HG03064 (cell line): ENCODE measurements around the gene JARID2.

ENCODE experiments used
- ATAC-seq: cut with Tn5 transposase; IDR thresholded peaks from one replicate; pipeline ENCODE4 v1.9.1; 2021; ENCODE audit warnings: low read depth; ENCODE audit not compliant: unreplicated experiment

JARID2 gene

DNA sequence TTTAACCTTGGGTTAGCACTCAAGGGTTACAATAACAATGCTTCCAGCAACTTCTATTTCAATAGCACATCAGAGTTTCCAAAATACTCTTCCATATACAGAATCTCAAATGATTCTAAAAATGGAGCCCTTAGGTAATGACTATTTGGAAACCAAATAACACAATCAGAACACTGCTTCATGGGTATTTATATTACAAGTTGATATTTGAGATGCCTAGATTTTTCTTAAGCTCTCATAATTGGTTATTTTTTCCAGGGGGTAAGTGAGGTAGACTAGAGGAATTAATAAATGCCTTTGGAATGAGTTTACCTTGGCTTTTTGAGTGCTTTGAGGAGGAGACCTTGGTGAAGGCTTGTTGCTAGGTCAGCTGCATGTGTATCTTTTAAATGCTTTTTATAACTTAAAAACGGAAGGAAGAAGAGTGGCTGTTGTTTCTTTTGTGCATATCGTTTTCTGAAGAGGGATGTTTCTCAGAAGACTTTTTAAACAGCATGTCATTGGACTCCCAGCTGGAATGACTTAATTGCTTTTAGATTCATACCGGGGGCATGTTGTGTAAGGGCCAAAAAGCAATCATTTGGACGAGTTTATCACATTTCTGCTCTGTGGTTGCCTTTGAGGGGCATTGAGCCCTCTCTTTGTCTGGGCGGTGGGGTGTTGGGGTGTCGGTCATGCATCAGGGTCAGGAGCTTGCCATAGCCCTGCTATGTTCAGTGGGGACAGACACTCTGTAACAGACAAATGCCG is 230.9 kb downstream of the JARID2 start:
- no peak for ATAC-seq

DNA sequence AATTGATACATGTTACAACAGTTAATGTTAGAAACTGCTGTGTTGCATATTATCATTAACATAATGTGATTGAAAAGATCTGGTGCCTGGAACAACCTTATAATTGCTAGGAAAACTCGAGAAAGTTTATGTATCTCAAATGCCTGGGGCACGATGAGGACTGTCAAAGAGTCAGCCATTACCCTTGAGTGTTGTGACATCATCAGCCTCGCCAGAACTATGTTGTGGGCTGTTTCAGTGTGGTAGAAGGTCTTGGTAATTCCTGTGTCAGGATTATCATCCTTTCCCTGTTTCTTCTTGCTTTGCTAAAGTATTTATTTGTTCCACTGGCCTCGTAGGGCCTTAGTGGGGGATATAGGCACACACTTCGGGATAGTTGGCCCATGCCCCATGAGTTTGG is 231.9 kb downstream of the JARID2 start:
- ATAC-seq = no peak

DNA sequence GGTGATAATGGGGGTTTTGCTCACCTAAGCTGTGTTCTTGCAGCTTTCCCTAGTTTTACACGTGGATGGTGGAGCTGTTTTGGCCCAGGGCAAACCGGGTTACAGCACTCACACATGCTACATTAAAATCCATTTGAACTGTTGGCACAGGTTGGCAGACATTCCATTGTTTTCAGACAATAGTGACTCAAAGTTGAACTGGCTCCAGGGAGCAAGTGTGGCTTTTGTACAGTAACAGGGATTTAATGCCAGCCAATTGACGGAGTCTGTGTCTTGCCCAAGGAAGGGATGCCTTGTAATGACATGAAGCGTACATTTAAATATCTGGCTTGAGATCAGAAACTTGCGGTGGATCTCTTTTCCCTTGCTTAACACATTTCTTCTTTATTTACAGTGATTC is 233.9 kb downstream of the JARID2 start:
- no peak for ATAC-seq

DNA sequence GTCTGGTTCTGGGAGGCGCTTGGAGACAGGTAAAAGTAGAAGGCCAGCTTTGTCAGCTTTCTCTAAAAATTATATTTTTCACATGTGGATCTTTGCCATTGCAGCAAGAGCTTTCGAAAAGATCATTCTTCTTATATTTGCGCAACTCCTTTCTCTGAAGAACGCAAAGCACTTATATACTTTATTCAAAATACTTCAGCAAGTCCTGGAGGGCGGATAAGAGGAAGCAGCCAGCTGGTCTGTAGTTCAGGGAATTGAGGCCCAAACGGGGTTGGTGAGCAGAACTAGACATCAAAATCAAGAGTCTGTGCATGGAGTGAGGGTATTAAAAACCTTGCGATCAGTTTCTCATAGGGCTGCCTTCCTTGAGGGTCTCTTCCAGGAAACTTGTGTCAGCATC is 234.7 kb downstream of the JARID2 start:
- ATAC-seq = no peak

DNA sequence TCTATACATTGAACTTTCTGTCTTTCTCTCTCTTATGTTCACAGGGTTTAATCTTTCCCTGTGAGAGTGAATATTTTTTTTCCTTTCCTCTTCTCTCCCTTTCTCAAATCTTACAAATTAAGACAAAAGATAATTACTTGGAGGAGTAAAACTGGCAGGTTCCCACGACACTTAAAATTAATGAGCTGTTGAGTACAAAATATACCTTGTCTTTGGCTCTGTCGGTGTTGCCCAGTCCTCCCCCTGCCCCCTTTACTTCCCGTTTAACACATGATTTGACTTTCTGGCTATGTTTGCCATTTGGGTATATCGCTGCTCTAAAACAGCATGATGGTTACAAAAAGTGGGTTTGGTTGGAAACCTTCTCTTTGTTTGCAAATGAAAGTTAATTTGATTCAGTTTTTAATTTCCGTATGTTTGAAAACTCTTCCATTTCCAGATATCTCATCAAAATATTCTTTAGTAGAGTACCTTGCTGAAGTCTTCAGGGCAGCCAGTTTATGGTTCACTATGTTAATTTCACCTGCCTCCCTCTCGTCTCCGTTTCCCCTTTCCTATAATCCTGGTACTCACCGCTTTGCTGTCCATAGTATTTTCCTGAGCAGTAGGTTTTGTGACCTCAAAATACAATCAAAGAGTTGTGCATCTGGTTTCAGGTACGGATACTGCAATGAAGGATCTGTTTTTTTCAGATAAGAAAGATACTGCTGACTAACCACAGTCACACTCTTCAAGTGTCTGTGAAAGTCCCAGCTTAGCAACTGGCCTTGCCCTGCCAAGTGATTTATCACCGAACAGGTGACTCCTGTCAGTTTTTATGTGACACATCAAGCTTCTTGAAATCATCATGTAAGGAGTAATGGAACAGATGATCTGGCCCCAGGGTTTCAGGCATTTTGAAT is 235.8 kb downstream of the JARID2 start:
- ATAC-seq = no peak

DNA sequence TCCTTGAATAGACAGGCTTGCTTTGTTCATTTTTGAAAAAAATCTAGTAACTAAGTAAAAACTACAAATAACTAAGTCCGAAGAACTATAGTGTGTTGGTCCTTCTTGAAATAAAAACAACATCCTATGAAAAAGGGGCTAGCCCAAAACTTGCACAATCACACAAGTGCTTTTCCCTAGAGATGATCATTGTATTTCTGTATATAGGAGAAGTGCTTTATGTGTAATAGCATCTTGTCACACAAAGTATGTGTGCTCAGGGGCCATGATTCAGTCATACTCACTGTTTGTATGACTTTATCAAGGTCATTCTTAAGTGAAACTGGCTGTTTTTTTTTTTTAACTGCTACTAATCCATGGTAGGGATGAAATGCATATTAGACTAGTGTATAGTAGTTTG is 237.2 kb downstream of the JARID2 start:
- ATAC-seq = no peak

GRCh38 chr6:15484140-15484539 is 238.3 kb downstream of the JARID2 start:
- no peak for ATAC-seq

DNA sequence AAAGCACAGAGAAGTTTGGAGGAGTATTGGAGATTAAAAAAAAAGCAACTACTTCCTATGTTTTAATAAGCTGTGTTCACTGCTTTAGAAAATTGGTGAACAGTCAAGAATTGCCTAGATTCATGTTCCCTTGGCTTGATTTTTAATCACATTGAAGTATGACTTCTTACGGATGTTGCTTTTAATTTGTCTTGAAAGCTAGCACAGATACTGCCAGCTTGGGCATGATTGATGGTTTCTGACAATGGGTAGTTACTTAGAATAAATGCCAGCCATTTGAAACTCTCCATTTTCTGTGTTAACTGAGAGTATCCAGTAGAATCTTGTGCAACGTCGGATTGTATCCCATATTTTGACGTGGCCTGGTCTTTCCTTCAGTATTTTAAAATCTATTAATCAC is 239.0 kb downstream of the JARID2 start:
- no peak for ATAC-seq

DNA sequence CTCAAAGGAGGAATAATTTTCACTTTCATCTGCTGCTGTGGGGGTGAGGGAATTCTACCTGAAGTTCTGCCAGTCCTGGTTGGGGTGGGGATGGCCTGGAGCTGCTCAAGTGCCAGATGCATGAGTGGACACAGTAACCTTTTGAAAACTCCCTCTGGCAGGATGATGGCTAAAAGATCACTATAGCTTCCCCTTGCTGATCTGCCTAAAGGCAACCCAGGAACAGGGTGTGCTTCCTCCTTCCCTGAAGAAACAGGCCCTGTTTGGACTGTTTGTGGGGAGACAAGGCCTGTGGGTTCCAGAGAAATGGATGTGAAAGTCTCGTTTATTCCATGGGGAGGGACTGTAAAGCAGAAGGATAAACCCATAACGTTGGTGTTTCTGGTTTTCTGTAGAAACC is 240.1 kb downstream of the JARID2 start:
- ATAC-seq = no peak

DNA sequence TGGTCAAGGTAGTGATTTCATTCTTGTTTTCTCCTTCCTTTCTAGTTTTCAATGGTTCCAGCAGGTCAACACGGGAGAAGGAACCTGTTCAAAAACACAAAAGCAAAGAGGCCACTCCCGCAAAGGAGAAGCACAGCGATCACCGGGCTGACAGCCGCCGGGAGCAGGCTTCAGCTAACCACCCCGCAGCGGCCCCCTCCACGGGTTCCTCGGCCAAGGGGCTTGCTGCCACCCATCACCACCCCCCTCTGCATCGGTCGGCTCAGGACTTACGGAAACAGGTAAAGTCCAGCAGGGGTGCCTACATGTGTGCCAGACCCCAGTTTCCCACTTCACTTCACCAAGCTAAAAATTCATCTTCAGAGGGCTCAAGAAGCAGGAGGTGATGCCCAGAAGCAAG is 241.4 kb downstream of the JARID2 start:
- ATAC-seq = no peak

GRCh38 chr6:15489261-15489962 is 243.5 kb downstream of the JARID2 start:
- ATAC-seq = no peak

GRCh38 chr6:15490242-15491100 is 244.6 kb downstream of the JARID2 start:
- ATAC-seq = no peak

DNA sequence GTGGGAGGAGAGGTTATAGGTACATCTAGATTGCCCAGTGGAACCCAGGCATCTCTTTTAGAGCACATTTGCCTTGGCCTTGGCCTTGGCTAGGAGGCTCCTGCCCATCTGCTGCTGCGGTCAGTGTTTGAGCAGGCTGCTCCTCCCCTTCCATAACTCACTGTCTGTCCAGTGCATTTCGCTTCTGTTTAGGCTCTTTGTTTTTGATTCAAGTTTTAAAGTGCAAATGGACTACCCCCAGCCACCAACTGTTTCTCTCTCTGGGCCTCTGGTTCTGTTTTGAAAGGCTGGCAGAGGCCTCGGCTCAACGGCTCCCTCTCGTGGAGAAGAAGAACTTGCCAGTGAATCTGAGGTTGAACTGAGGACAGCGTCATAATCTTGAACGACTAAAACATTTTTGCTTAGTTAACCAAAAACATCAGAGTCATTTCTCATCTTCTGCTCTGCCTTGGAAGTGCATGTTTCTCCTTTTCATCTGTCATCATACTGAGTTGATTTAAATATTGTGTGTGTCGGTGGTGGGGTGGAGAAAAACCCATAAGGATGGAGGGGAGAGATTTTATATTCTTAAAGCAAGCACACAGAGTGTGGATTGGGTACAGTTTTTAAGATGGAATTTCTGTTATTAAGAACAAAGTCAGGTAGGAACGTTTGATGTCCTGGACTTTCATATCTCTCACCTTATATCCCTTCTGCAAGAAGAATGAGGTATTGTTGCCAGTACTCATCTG is 245.6 kb downstream of the JARID2 start:
- ATAC-seq = no peak

DNA sequence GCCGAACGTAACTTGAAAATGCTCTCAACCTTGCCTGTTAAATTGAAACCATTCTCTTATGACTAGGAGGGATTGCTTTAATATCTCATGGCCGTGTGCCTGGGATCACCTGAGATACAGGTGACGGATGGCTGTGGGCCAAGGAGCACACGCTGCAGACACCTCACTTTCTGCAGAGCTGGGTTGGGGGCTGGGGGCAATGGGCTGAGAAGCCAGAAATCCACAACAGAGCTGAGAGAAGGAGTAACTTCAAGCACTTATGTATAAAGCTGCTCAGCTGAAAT is 246.1 kb downstream of the JARID2 start:
- ATAC-seq = no peak

DNA sequence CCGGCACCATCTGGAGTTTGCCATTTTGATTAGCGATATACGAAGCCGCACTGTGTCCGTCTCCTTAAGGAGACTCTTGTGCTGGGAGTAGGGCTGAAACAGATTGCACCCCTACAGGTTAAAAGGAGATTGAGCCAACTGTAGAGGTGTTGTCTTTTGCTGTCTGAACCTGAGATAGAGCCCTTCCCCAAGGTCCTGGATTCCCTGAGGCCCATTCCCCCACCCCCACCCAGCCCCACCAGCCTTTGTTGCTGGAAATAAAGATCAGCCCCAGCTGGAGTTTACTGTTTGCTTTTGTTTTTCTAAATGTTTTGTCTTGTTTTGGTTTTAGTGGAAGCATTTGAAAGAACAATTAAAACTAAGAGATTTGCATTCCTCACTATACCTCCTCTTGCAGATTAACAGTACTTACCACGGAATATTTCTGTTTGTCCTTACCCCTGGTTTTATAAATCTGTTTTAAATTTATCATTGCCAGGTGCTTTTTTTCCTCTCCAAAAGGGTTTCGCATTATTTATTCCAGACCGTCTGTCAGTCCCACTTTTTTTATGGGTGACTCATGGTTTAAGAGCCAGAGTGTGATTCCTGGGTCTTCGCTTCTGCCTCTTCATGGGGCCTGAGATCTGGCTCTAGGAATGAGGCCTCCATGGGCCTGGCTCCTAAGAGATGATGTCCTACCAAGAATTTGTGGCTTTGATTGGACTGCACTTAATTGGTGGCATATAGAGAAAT is 247.7 kb downstream of the JARID2 start:
- no peak for ATAC-seq

- no peak for ATAC-seq
Measured at GRCh38 chr6:15495375-15495901, 249.6 kb downstream of the JARID2 start.

DNA sequence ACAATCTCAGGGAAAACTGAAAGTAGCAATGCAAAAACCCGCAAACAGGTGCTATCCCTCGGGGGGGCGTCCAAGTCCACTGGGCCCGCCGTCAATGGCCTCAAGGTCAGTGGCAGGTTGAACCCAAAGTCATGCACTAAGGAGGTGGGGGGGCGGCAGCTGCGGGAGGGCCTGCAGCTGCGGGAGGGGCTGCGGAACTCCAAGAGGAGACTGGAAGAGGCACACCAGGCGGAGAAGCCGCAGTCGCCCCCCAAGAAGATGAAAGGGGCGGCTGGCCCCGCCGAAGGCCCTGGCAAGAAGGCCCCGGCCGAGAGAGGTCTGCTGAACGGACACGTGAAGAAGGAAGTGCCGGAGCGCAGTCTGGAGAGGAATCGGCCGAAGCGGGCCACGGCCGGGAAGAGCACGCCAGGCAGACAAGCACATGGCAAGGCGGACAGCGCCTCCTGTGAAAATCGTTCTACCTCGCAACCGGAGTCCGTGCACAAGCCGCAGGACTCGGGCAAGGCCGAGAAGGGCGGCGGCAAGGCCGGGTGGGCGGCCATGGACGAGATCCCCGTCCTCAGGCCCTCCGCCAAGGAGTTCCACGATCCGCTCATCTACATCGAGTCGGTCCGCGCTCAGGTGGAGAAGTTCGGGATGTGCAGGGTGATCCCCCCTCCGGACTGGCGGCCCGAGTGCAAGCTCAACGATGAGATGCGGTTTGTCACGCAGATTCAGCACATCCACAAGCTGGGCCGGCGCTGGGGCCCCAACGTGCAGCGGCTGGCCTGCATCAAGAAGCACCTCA is 250.7 kb downstream of the JARID2 start:
- no peak for ATAC-seq

- ATAC-seq = no peak
Measured at GRCh38 chr6:15498640-15499039, 252.8 kb downstream of the JARID2 start.
